ENCODE measurements around the gene MRAS. TPM values are rescaled to one million over a fixed set of nuclear protein-coding genes. Genes with fewer than 3 reads are reported as not detected.
"Not testable (repeated sequence)": the region's sequence is repeated elsewhere in the genome, so short reads cannot be mapped to it uniquely, and the experiment has no call there.

MRAS gene
- total RNA-seq, 1 donor from 2014 or later: 0.07 TPM

DNA sequence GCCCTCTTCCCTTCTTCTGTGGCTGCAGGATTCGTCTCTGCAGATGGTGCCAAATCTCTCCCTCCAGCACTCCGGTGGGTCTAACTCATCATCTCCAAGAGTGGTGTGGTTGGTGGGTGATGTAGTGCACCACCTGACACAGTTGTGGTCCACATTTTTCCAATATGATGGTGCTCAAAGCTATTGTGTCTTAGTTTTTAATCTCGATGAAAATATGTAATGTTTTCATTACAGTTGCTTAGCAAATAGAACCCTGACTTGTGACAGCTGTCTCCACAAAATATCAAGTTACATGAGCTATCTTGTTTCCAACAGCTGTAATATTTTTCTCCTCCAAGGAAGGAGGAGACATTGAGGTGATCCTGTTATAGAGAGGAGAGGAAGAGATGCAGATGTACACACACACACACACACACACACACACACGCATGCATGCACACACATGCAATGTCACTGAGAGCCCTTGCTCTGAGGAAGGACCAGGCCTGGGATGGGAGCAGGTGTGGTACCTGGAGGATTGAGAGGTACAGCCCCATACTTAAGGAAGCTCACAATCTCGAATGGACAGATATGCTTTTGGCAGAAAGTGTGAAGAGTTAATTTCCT lies 70.3 kb downstream of the MRAS start:
- no peaks in the 10 kb centered on the region for H3K9me3 Mint-ChIP-seq
- no peaks in the 10 kb centered on the region for H3K4me1 Mint-ChIP-seq
- intact Hi-C loops (cut with micrococcal nuclease): no loop called here
- ATAC-seq (ENCODE audit: low read depth) (no peak), DNase-seq (no peak)
- H3K27me3 Mint-ChIP-seq: peaks cover 24% of the 10 kb centered on the region
- TF ChIP-seq, protein P1, sequence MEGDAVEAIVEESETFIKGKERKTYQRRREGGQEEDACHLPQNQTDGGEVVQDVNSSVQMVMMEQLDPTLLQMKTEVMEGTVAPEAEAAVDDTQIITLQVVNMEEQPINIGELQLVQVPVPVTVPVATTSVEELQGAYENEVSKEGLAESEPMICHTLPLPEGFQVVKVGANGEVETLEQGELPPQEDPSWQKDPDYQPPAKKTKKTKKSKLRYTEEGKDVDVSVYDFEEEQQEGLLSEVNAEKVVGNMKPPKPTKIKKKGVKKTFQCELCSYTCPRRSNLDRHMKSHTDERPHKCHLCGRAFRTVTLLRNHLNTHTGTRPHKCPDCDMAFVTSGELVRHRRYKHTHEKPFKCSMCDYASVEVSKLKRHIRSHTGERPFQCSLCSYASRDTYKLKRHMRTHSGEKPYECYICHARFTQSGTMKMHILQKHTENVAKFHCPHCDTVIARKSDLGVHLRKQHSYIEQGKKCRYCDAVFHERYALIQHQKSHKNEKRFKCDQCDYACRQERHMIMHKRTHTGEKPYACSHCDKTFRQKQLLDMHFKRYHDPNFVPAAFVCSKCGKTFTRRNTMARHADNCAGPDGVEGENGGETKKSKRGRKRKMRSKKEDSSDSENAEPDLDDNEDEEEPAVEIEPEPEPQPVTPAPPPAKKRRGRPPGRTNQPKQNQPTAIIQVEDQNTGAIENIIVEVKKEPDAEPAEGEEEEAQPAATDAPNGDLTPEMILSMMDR (IDR thresholded peaks at IDR 0.05): no peak
- no peaks in the 10 kb centered on the region for H3K36me3 Mint-ChIP-seq (ENCODE audit: low read depth)
- no peak overlapping the region for H3K4me3 Mint-ChIP-seq
- ChIA-PET CTCF (interaction anchor here (1.3 to 5.6 kb wide), 4 partner anchors 10 to 505 kb away, joined by 5 to 63 read pairs (median 18); no protein-coding TSS in a partner anchor), POLR2A (no interaction called here)
- no peak overlapping the region for H3K27ac Mint-ChIP-seq

DNA sequence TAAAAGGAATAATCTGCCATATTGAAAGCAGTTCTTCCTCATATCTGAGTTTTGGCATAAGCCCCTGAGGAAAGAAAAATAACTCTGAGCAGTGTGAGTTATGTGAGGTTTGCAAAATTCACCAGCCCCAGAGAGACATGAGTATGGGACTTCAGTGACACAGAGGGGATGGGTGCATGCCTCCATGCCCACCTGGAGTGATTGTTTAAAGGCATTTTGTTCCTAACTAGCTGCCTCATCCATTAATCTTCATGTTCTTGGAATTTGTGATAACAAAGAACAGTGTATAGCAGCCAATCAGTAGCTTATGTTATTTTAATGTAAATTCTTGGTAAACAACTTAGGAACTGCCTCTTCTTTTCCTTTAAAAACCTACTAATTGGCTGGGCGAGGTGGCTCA lies 74.9 kb downstream of the MRAS start:
- Mint-ChIP-seq H3K27ac (no peak overlapping the region), H3K36me3 (ENCODE audit: low read depth) (no peaks in the 10 kb centered on the region), H3K4me1 (no peaks in the 10 kb centered on the region), H3K9me3 (no peaks in the 10 kb centered on the region), H3K4me3 (no peak overlapping the region), H3K27me3 (peaks cover 9% of the 10 kb centered on the region)
- intact Hi-C loops (cut with micrococcal nuclease): no loop called here
- ChIA-PET POLR2A (no interaction called here), CTCF (no interaction called here)
- ATAC-seq (ENCODE audit: low read depth) (no peak), DNase-seq (no peak)
- TF ChIP-seq, protein P1 (IDR thresholded peaks at IDR 0.05): no peak

DNA sequence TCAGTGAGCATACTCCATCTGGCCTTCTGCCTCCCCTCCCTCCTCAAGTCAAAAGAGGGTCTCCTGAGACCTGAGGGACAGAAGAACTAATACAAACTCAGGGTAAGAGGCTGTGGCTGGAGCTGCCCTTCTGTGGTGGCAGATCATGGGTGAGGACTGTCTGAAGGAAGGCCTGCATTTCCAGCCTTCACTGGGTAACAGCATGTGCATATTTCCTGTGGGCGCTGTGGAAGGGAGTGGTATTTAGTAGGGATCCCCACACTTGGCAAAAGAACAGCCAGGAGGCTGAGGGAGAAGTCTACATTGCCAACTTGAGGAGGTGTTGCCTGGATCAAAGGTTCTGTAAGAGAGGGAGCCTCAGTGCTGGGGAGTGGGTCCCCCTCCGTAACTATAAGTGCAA lies 75.9 kb downstream of the MRAS start:
- no peaks in the 10 kb centered on the region for H3K36me3 Mint-ChIP-seq (ENCODE audit: low read depth)
- TF ChIP-seq, protein P1 (IDR thresholded peaks at IDR 0.05): no peak
- intact Hi-C loops (cut with micrococcal nuclease): no loop called here
- CTCF ChIA-PET: no interaction called here
- H3K9me3 Mint-ChIP-seq: no peaks in the 10 kb centered on the region
- DNase-seq: no peak
- no peak overlapping the region for H3K27ac Mint-ChIP-seq
- POLR2A ChIA-PET: no interaction called here
- no peaks in the 10 kb centered on the region for H3K4me1 Mint-ChIP-seq
- H3K27me3 Mint-ChIP-seq: peaks cover 11% of the 10 kb centered on the region
- no peak overlapping the region for H3K4me3 Mint-ChIP-seq
- ATAC-seq (ENCODE audit: low read depth): no peak

DNA sequence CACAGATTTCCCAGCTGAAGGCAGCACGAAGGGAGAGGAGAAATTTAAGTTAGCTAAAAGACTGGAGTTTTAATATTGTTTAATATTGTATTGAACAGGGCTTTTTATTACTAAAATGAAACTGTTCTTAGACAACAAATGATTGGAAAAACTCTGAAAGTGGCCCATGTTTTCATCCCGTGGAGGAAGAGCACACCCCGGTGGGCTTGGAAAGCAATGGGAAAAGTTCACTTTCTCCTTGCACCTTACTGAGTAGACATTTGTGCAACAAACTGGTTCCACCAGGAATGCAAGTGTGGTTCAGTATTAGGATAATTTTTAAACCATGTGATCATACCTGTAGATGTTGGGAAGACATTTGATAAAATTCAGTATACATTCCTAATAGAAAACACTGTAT lies 77.8 kb downstream of the MRAS start:
- intact Hi-C loops (cut with micrococcal nuclease): no loop called here
- POLR2A ChIA-PET: no interaction called here

DNA sequence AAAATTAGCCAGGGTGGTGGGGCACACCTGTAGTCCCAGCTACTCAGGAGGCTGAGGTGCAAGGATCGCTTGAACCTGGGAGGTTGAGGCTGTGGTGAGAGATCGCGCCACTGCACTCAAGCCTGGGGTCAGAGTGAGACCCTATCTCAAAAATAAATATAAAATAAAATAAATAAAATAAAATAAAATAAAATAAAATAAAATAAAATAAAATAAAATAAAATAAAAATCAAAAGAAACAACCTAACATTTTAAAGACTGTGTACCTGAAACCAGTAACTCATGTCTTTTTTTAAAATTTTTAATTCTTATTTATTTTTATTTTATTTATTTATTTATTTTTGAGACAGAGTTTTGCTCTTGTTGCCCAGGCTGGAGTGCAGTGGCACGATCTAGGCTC lies 78.4 kb downstream of the MRAS start:
- H3K4me1 Mint-ChIP-seq; POLR2A ChIA-PET; ATAC-seq (ENCODE audit: low read depth); H3K4me3 Mint-ChIP-seq; intact Hi-C loops (cut with micrococcal nuclease); DNase-seq; H3K9me3 Mint-ChIP-seq; H3K36me3 Mint-ChIP-seq (ENCODE audit: low read depth); H3K27ac Mint-ChIP-seq: not testable (repeated sequence)
- peaks cover 13% of the 10 kb centered on the region for H3K27me3 Mint-ChIP-seq
- CTCF ChIA-PET: interaction anchor here (0.9 to 1.4 kb wide), 2 partner anchors 11 to 40 kb away, joined by 3 read pairs; no protein-coding TSS in a partner anchor

More for the DNA sequence above, 77.8 kb downstream of the MRAS start:
- Mint-ChIP-seq H3K4me1 (no peaks in the 10 kb centered on the region), H3K27ac (no peak overlapping the region), H3K9me3 (no peaks in the 10 kb centered on the region), H3K27me3 (peaks cover 8% of the 10 kb centered on the region), H3K4me3 (no peak overlapping the region), H3K36me3 (ENCODE audit: low read depth) (no peaks in the 10 kb centered on the region)
- DNase-seq (no peak), ATAC-seq (ENCODE audit: low read depth) (no peak)
- CTCF ChIA-PET: interaction anchor here (1.4 kb wide), 1 partner anchor 11 kb away, joined by 3 read pairs; no protein-coding TSS in a partner anchor
- TF ChIP-seq, protein P1 (IDR thresholded peaks at IDR 0.05): no peak

DNA sequence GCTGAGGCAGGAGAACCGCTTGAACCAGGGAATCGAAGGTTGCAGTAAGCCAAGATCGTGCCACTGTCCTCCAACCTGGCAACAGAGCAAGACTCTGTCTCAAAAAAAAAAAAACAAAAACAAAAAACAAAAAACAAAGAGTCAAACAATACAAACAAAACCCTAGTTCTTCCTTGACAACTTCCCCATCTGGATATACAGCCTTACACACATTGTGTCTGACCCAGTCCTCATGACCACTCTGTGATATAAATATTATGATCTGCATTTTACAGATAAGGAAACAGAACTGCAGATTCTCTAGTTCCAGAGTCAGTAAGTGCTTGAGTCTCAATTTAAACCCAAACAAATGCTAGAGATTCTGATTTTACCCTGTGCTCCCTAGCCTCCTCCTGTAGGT lies 81.3 kb downstream of the MRAS start:
- no peak for DNase-seq

More for the DNA sequence above, 81.3 kb downstream of the MRAS start:
- H3K4me3 Mint-ChIP-seq: no peak overlapping the region
- POLR2A ChIA-PET: no interaction called here
- CTCF ChIA-PET: interaction anchor here (2.3 kb wide), 1 partner anchor 12 kb away, joined by 10 read pairs; no protein-coding TSS in a partner anchor
- no peak overlapping the region for H3K27ac Mint-ChIP-seq
- intact Hi-C loops (cut with micrococcal nuclease): no loop called here
- ATAC-seq (ENCODE audit: low read depth): no peak
- peaks cover 11% of the 10 kb centered on the region for H3K4me1 Mint-ChIP-seq
- H3K36me3 Mint-ChIP-seq (ENCODE audit: low read depth): no peaks in the 10 kb centered on the region
- no peaks in the 10 kb centered on the region for H3K9me3 Mint-ChIP-seq
- H3K27me3 Mint-ChIP-seq: peaks cover 26% of the 10 kb centered on the region
- TF ChIP-seq, protein P1 (IDR thresholded peaks at IDR 0.05): no peak
